ENCODE results near the gene MAP3K7CL. TPM values are rescaled to one million over a fixed set of nuclear protein-coding genes. Genes with fewer than 3 reads are reported as not detected.

The MAP3K7CL gene
- total RNA-seq, 4 donors from 2014 or later, result 1.5 to 2.6 (median 2.2) TPM

DNA sequence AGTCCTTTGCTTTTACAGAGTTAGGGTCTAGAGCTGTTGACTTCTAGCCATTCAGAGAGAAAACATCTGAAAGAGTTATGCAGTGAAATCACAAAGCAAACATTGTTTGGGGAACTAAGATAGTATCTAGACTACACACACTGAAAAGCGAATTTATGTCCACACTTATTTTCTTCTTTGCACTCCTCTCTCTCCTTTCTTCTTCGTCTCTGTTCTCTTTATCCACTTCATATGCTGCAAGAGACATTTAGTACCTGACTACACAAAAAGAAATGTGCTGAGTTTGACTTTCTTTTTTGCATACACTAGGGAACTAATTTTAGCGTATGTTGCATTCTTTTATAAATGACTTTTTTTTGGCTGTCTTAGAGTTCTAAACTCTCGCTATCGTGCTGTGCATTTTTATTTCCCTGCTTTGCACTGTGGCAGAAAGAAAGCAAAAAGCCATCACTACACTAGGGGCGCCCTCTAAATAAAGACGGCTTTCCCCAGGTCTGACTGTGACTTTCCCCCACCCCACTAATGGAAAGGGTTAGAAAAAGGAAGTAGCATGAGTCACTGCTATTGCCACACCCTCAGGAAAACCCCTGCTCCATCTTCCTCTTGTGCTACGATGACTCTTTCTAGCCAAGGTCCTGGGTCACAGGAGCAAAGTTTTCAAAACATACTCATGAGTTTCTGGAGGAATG, 65.7 kb downstream of the MAP3K7CL start:
- Histone ChIP-seq H3K4me1 (peaks cover 0 to 23% (median 3%) of the 10 kb centered on the region in 3 donors), H3K27ac (peak overlapping the region in 3 of 4 donors; percentile 47 to 53 (median 49)), H3K27me3 (no peaks in the 10 kb centered on the region), H3K36me3 (no peaks in the 10 kb centered on the region), H3K9me3 (peaks cover 0 to 4% (median 0%) of the 10 kb centered on the region in 3 donors), H3K4me3 (peak overlapping the region in 1 of 2 donors; percentile 28)
- no peak for TF ChIP-seq POLR2A (IDR thresholded peaks at IDR 0.05)
- TF ChIP-seq CTCF (IDR thresholded peaks at IDR 0.05), result peak in 2 of 4 experiments; percentile 19 to 30
- TF ChIP-seq POLR2AphosphoS5 (IDR thresholded peaks at IDR 0.05), result peak; percentile 55
- no peak for TF ChIP-seq EP300 (IDR thresholded peaks at IDR 0.05)
- peak; percentile 90 for ATAC-seq
- WGBS, 2 donors (ENCODE audit: low coverage in 1 of 2), result 2 to 9% methylated on average over 5 to 8 of the region's 8 CpGs

- Histone ChIP-seq H3K36me3 (no peaks in the 10 kb centered on the region), H3K27me3 (no peaks in the 10 kb centered on the region), H3K4me3 (no peak overlapping the region), H3K27ac (peak overlapping the region in 2 of 4 donors; percentile 49 to 53), H3K9me3 (peaks cover 0 to 9% (median 0%) of the 10 kb centered on the region in 3 donors), H3K4me1 (peaks cover 0 to 23% (median 3%) of the 10 kb centered on the region in 3 donors)
- WGBS, 2 donors (ENCODE audit: low coverage in 1 of 2), result 32 to 65% methylated on average over 4 of the region's 5 CpGs
- TF ChIP-seq POLR2A (IDR thresholded peaks at IDR 0.05) (no peak), EP300 (IDR thresholded peaks at IDR 0.05) (no peak), CTCF (IDR thresholded peaks at IDR 0.05) (no peak), POLR2AphosphoS5 (IDR thresholded peaks at IDR 0.05) (no peak)
- no peak for ATAC-seq
These were observed 66.3 kb downstream of the MAP3K7CL start for GRCh38 chr21:29196670-29197191.

DNA sequence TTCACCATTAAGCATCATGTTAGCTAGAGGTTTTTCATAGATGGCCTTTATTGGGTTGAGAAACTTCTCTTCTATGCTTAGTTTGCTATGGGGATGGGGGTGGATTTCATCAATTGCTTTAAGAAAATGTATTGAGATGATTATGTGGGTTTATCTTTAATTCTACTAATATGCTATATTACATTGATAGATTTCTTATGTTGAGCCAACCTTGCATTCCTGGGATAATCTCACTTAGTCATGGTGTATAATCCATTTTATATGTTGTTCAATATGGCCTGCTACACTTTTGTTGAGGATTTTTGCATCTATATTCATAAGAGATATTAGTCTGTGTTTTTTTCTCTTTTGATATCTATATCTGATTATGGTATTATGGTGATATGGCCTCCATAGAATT, 70.7 kb downstream of the MAP3K7CL start:
- Histone ChIP-seq H3K36me3 (no peaks in the 10 kb centered on the region), H3K4me1 (peaks cover 0 to 7% (median 0%) of the 10 kb centered on the region in 3 donors), H3K4me3 (no peak overlapping the region), H3K9me3 (peaks cover 0 to 9% (median 0%) of the 10 kb centered on the region in 3 donors), H3K27ac (no peak overlapping the region), H3K27me3 (no peaks in the 10 kb centered on the region)
- ATAC-seq, result no peak
- TF ChIP-seq CTCF (IDR thresholded peaks at IDR 0.05) (no peak), POLR2AphosphoS5 (IDR thresholded peaks at IDR 0.05) (no peak), POLR2A (IDR thresholded peaks at IDR 0.05) (no peak), EP300 (IDR thresholded peaks at IDR 0.05) (no peak)

GRCh38 chr21:29205009-29205408, 74.6 kb downstream of the MAP3K7CL start:
- 87 to 98% methylated on average over 5 of the region's 5 CpGs for WGBS, 2 donors (ENCODE audit: low coverage in 1 of 2)
- peaks cover 0 to 8% (median 3%) of the 10 kb centered on the region in 3 donors for H3K4me1 ChIP-seq
- no peak overlapping the region for H3K4me3 ChIP-seq
- no peaks in the 10 kb centered on the region for H3K27me3 ChIP-seq
- TF ChIP-seq POLR2AphosphoS5 (IDR thresholded peaks at IDR 0.05), result no peak
- TF ChIP-seq EP300 (IDR thresholded peaks at IDR 0.05), result no peak
- no peak for TF ChIP-seq POLR2A (IDR thresholded peaks at IDR 0.05)
- TF ChIP-seq CTCF (IDR thresholded peaks at IDR 0.05), result no peak
- no peaks in the 10 kb centered on the region for H3K36me3 ChIP-seq
- peaks cover 0 to 9% (median 0%) of the 10 kb centered on the region in 3 donors for H3K9me3 ChIP-seq
- no peak for ATAC-seq
- no peak overlapping the region for H3K27ac ChIP-seq

DNA sequence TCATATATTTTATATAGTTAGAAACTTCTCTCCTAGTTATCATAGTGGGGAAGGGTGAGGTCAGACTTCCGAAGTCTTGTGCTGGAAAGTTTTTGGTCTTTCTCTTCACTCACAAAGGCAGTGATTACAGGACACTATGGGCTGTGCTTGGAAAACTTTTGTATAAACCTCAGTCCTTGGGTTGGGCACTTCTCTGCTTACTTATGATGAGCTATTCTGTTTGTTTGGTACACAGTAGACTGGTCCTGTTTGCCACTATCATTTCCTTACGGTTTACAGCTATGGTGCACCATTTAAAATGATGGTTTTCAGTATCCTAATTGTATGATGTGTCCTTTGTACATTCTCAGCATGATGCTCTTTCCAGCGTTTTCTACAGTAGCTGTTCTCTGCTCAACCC, 75.5 kb downstream of the MAP3K7CL start:
- Histone ChIP-seq H3K4me3 (no peak overlapping the region), H3K36me3 (no peaks in the 10 kb centered on the region), H3K27ac (no peak overlapping the region), H3K9me3 (peaks cover 0 to 6% (median 0%) of the 10 kb centered on the region in 3 donors), H3K27me3 (no peaks in the 10 kb centered on the region), H3K4me1 (peaks cover 0 to 8% (median 3%) of the 10 kb centered on the region in 3 donors)
- no peak for ATAC-seq
- 70 to 90% methylated on average over 2 to 3 of the region's 3 CpGs for WGBS, 2 donors (ENCODE audit: low coverage in 1 of 2)
- no peak for TF ChIP-seq POLR2AphosphoS5 (IDR thresholded peaks at IDR 0.05)
- TF ChIP-seq POLR2A (IDR thresholded peaks at IDR 0.05), result no peak
- no peak for TF ChIP-seq EP300 (IDR thresholded peaks at IDR 0.05)
- no peak for TF ChIP-seq CTCF (IDR thresholded peaks at IDR 0.05)
